ENCODE results near the gene PILRB. TPM values are rescaled to one million over a fixed set of nuclear protein-coding genes. Genes with fewer than 3 reads are reported as not detected.
"Not testable (repeated sequence)": the region's sequence is repeated elsewhere in the genome, so short reads cannot be mapped to it uniquely, and the experiment has no call there.

The PILRB gene
- total and polyA plus RNA-seq, 7 donors = 4.9 to 65.6 (median 34.2) TPM

DNA sequence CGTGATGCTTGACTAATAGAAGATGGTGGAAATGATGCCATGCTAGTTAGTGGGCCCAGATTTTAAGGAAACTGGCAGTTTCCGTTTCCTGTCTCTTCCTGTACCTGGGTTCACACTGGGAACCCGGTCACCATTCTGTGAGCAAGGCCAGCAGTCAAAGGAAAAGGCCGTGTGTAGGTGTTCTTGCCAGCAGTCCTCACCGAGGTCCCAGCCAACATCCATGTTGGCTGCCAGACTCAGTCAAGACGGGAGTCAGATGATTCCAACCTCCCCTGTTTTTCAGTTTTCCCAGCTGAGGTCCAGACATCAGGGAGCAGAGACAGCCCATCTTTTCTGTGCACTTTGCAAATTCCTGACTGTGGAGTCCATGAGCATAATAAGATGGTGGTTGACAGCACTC lies 15.2 kb upstream of the PILRB start:
- no peak for DNase-seq
- TF ChIP-seq EP300 (IDR thresholded peaks at IDR 0.05) = no peak
- TF ChIP-seq POLR2A (IDR thresholded peaks at IDR 0.05) = no peak
- TF ChIP-seq, protein P1, sequence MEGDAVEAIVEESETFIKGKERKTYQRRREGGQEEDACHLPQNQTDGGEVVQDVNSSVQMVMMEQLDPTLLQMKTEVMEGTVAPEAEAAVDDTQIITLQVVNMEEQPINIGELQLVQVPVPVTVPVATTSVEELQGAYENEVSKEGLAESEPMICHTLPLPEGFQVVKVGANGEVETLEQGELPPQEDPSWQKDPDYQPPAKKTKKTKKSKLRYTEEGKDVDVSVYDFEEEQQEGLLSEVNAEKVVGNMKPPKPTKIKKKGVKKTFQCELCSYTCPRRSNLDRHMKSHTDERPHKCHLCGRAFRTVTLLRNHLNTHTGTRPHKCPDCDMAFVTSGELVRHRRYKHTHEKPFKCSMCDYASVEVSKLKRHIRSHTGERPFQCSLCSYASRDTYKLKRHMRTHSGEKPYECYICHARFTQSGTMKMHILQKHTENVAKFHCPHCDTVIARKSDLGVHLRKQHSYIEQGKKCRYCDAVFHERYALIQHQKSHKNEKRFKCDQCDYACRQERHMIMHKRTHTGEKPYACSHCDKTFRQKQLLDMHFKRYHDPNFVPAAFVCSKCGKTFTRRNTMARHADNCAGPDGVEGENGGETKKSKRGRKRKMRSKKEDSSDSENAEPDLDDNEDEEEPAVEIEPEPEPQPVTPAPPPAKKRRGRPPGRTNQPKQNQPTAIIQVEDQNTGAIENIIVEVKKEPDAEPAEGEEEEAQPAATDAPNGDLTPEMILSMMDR (IDR thresholded peaks at IDR 0.05) = no peak
- no peak for TF ChIP-seq POLR2AphosphoS5 (IDR thresholded peaks at IDR 0.05)
- Histone ChIP-seq H3K9me3 (no peaks in the 10 kb centered on the region), H3K27ac (peak overlapping the region in 2 of 4 donors; percentile 22 to 24), H3K4me3 (no peak overlapping the region), H3K36me3 (peaks cover 4 to 68% (median 20%) of the 10 kb centered on the region in 4 donors), H3K27me3 (no peaks in the 10 kb centered on the region), H3K4me1 (peaks cover 0 to 14% (median 7%) of the 10 kb centered on the region in 4 donors)
- WGBS, 2 donors = 82 to 89% methylated on average over 6 of the region's 6 CpGs
- intact Hi-C loops (cut with DNase I) = no loop called here

GRCh38 chr7:100344124-100344559 lies 13.8 kb upstream of the PILRB start:
- H3K36me3 ChIP-seq = peaks cover 4 to 68% (median 27%) of the 10 kb centered on the region in 4 donors

DNA sequence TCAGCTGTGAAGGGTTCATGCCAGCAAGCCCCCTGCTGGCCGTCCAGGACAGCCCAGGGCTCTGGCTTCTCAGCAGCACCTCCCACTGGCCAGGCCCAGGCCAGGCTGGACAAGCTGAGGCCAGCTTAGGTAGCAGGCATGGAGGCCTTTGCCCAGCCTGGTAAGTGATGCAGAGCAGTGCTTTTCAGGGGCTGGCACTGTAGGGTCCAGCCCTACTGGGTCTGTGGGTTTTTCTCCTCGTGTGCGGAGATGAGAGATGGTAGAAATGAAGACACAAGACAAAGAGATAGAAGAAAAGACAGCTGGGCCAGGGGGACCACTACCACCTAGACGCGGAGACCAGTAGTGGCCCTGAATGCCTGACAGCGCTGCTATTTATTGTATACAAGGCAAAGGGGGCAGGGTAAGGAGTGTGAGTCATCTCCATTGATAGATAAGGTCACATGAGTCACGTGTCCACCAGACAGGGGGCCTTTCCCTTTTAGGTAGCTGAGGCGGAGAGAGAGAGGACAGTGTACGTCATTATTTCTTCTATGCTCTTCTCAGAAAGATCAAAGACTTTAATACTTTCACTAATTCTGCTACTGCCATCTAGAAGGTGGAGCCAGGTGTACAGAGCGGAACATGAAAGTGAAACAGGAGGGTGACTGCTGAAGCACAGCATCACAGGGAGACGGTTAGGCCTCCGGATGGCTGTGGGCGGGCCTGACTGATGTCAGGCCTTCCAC lies 13.2 kb upstream of the PILRB start:
- TF ChIP-seq, protein P1 (IDR thresholded peaks at IDR 0.05) = peak in 1 of 4 experiments; percentile 34
- H3K4me3 ChIP-seq; intact Hi-C loops (cut with DNase I); H3K9me3 ChIP-seq; H3K27me3 ChIP-seq; DNase-seq: not testable (repeated sequence)
- Histone ChIP-seq H3K4me1 (peaks cover 0 to 14% (median 7%) of the 10 kb centered on the region in 4 donors), H3K36me3 (peaks cover 4 to 68% (median 33%) of the 10 kb centered on the region in 4 donors), H3K27ac (peak overlapping the region; percentile 23 to 72 (median 67))
- WGBS, 2 donors = 41 to 56% methylated on average over 10 of the region's 13 CpGs

More at GRCh38 chr7:100344124-100344559, 13.8 kb upstream of the PILRB start:
- H3K9me3 ChIP-seq; H3K4me3 ChIP-seq; H3K27me3 ChIP-seq; DNase-seq; intact Hi-C loops (cut with DNase I): not testable (repeated sequence)
- H3K27ac ChIP-seq = peak overlapping the region in 3 of 4 donors; percentile 62 to 72 (median 72)
- 89 to 90% methylated on average over 3 of the region's 4 CpGs for WGBS, 2 donors
- H3K4me1 ChIP-seq = peaks cover 0 to 14% (median 7%) of the 10 kb centered on the region in 4 donors

DNA sequence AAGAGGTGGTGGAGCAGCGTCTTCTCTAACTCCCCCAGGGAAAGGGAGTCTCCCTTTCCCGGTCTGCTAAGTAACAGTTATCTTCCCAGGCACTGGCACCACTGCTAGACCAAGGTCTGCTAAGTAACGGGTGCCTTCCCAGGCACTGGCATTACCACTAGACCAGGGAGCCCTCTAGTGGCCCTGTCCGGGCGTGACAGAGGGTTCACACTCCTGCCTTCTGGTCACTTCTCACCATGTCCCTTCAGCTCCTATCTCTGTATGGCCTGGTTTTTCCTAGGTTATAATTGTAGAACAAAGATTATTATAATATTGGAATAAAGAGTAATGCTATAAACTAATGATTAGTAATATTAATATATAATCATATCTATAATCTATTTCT lies 12.6 kb upstream of the PILRB start:
- TF ChIP-seq, protein P1 (IDR thresholded peaks at IDR 0.05) = peak in 2 of 4 experiments; percentile 36 to 47
- H3K4me3 ChIP-seq; H3K27me3 ChIP-seq; H3K9me3 ChIP-seq; intact Hi-C loops (cut with DNase I): not testable (repeated sequence)
- peak; percentile 80 for DNase-seq
- WGBS, 2 donors = 0 to 1% methylated on average over 2 to 3 of the region's 5 CpGs
- H3K4me1 ChIP-seq = peaks cover 0 to 14% (median 7%) of the 10 kb centered on the region in 4 donors
- peaks cover 4 to 73% (median 36%) of the 10 kb centered on the region in 4 donors for H3K36me3 ChIP-seq
- peak overlapping the region in 1 of 4 donors; percentile 72 for H3K27ac ChIP-seq

- no peaks in the 10 kb centered on the region for H3K27me3 ChIP-seq
- no peak overlapping the region for H3K27ac ChIP-seq
- H3K36me3 ChIP-seq = peaks cover 4 to 76% (median 41%) of the 10 kb centered on the region in 4 donors
- DNase-seq = no peak
- H3K4me1 ChIP-seq = peaks cover 0 to 14% (median 7%) of the 10 kb centered on the region in 4 donors
- H3K4me3 ChIP-seq = no peak overlapping the region
- intact Hi-C loops (cut with DNase I) = no loop called here
- no peaks in the 10 kb centered on the region for H3K9me3 ChIP-seq
- TF ChIP-seq EP300 (IDR thresholded peaks at IDR 0.05) (no peak), POLR2A (IDR thresholded peaks at IDR 0.05) (no peak), POLR2AphosphoS5 (IDR thresholded peaks at IDR 0.05) (no peak)
- TF ChIP-seq, protein P1 (IDR thresholded peaks at IDR 0.05) = no peak
Measured at GRCh38 chr7:100346921-100347320, 11.0 kb upstream of the PILRB start.
